Mesendoderm (in vitro differentiated cells): Measurements from ENCODE around the gene EYA2.

ENCODE experiments used
- DNase-seq: peaks from one replicate; pipeline ENCODE4 v3.0.0; 2013
- H2AK5ac ChIP-seq: 2 replicates; pipeline ENCODE4 v1.6.1; 2013; ENCODE audit warnings: low read length, inconsistent platforms
- H2BK120ac ChIP-seq: 2 replicates; pipeline ENCODE4 v1.6.1; 2013; ENCODE audit warnings: low read depth, mild to moderate bottlenecking, low read length, moderate library complexity, mixed read lengths
- H2BK15ac ChIP-seq: replicated peaks from 2 replicates; pipeline ENCODE4 v1.6.1; 2013; ENCODE audit warnings: low read depth, mild to moderate bottlenecking, moderate library complexity
- H2BK5ac ChIP-seq: 2 replicates; pipeline ENCODE4 v1.6.1; 2013; ENCODE audit warnings: low read length, inconsistent platforms
- H3K18ac ChIP-seq: 2 replicates; pipeline ENCODE4 v1.6.1; 2013; ENCODE audit warnings: mild to moderate bottlenecking, low read length, mixed read lengths
- H3K23ac ChIP-seq: one replicate; pipeline ENCODE4 v1.6.1; 2013; ENCODE audit warnings: low read length
- H3K27ac ChIP-seq: 2 replicates; pipeline ENCODE4 v1.5.1; 2013; ENCODE audit warnings: low read depth, mild to moderate bottlenecking, inconsistent platforms, low read length, moderate library complexity
- H3K27me3 ChIP-seq: 2 replicates; pipeline ENCODE4 v1.6.1; 2013; ENCODE audit warnings: low read length, control low read depth, mild to moderate bottlenecking, inconsistent platforms; ENCODE audit not compliant: insufficient read depth, poor library complexity
- H3K36me3 ChIP-seq: 2 replicates; pipeline ENCODE4 v1.6.1; 2013; ENCODE audit warnings: low read length, inconsistent platforms; ENCODE audit not compliant: control insufficient read depth, insufficient read depth
- H3K4ac ChIP-seq: one replicate; pipeline ENCODE4 v1.6.1; 2013; ENCODE audit warnings: low read depth, mild to moderate bottlenecking, low read length, moderate library complexity
- H3K4me1 ChIP-seq: 2 replicates; pipeline ENCODE4 v1.6.1; 2013; ENCODE audit warnings: low read depth, low read length, inconsistent platforms; ENCODE audit not compliant: control insufficient read depth
- H3K4me2 ChIP-seq: 2 replicates; pipeline ENCODE4 v1.6.1; 2013; ENCODE audit warnings: low read length
- H3K4me3 ChIP-seq: 2 replicates; pipeline ENCODE4 v1.5.1; 2013; ENCODE audit warnings: mild to moderate bottlenecking, low read length
- H3K56ac ChIP-seq: one replicate; pipeline ENCODE4 v1.6.1; 2013; ENCODE audit warnings: low read length
- H3K79me1 ChIP-seq: 2 replicates; pipeline ENCODE4 v1.6.1; 2013; ENCODE audit warnings: low read length, inconsistent platforms
- H3K79me2 ChIP-seq: 2 replicates; pipeline ENCODE4 v1.6.1; 2013; ENCODE audit warnings: mild to moderate bottlenecking, low read length; ENCODE audit not compliant: control insufficient read depth, insufficient read depth
- H3K9ac ChIP-seq: 2 replicates; pipeline ENCODE4 v1.6.1; 2013; ENCODE audit warnings: low read length, inconsistent platforms
- H4K5ac ChIP-seq: one replicate; pipeline ENCODE4 v1.6.1; 2013; ENCODE audit warnings: low read length
- H4K8ac ChIP-seq: one replicate; pipeline ENCODE4 v1.6.1; 2013; ENCODE audit warnings: low read depth, mild to moderate bottlenecking, control low read depth, low read length, moderate library complexity
- WGBS: extraction: QIAGEN DNeasy Blood & Tissue Kit; methylation state at CpG from one replicate; pipeline ENCODE4 v1.1.7; 2013; ENCODE audit warnings: low lambda C conversion rate, missing lambda C conversion rate; ENCODE audit not compliant: insufficient coverage; ENCODE audit errors: extremely low coverage; 5-methylcytosine and 5-hydroxymethylcytosine counted together

Gene EYA2

DNA sequence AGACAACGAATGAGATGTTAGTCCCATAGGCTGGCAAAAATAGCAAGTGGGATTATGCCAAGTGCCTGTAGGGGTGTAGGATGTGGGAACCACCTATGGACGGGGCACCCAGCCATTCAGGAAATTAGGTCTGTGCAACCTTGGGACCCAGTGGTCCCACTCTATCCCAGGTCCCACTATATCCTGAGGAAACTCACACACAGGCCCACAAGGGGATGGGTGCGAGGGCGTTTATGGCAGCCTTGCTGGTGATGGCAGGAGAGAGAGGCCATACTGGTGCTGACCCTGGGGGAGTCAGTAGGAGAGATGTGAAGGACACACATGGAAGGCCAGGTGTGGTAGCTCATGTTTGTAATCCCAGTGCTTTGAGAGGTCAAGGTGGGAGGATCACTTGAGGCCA, 163.6 kb downstream of the EYA2 start:
- H2BK15ac ChIP-seq = no peak overlapping the region
- no peak overlapping the region for H3K18ac ChIP-seq
- no peak overlapping the region for H4K5ac ChIP-seq
- H3K4me2 ChIP-seq = no peak overlapping the region
- no peaks in the 10 kb centered on the region for H3K4me1 ChIP-seq
- H3K4ac ChIP-seq = no peak overlapping the region
- no peak overlapping the region for H3K4me3 ChIP-seq
- no CpG with 5 or more reads among the region's 4 CpGs for WGBS
- no peak overlapping the region for H4K8ac ChIP-seq
- H3K36me3 ChIP-seq = no peaks in the 10 kb centered on the region
- DNase-seq = no peak
- H3K27me3 ChIP-seq = no peaks in the 10 kb centered on the region
- H3K56ac ChIP-seq = no peak overlapping the region
- no peaks in the 10 kb centered on the region for H3K79me1 ChIP-seq
- no peak overlapping the region for H3K23ac ChIP-seq
- no peaks in the 10 kb centered on the region for H3K79me2 ChIP-seq
- no peak overlapping the region for H2AK5ac ChIP-seq
- H2BK120ac ChIP-seq = no peak overlapping the region
- no peak overlapping the region for H3K9ac ChIP-seq
- no peak overlapping the region for H2BK5ac ChIP-seq
- H3K27ac ChIP-seq = no peak overlapping the region

DNA sequence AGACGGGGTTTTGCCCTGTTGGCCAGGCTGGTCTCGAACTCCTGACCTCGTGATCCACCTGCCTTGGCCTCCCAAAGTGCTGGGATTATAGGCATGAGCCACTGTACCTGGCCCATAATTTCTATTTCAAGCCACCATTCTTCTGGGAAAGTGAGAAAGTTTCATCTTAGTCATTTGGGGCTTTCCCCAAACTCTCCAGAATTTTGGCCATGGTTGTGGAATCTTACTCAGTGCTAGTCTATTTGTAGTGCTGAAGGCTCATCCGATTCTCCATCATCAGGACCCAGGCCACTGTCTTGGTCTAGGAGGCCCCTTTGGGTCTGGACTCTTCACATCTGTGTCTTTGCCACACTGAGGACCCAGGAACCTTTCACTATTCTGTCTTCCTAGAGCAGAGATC, 164.9 kb downstream of the EYA2 start:
- H4K8ac ChIP-seq = no peak overlapping the region
- no peaks in the 10 kb centered on the region for H3K4me1 ChIP-seq
- no peak overlapping the region for H3K4me3 ChIP-seq
- H2BK5ac ChIP-seq = no peak overlapping the region
- no peak overlapping the region for H3K56ac ChIP-seq
- H3K27me3 ChIP-seq = no peaks in the 10 kb centered on the region
- H3K36me3 ChIP-seq = no peaks in the 10 kb centered on the region
- H4K5ac ChIP-seq = no peak overlapping the region
- H2BK15ac ChIP-seq = no peak overlapping the region
- H3K4ac ChIP-seq = no peak overlapping the region
- no peak overlapping the region for H3K23ac ChIP-seq
- no peak overlapping the region for H2BK120ac ChIP-seq
- H2AK5ac ChIP-seq = no peak overlapping the region
- no peak for DNase-seq
- H3K27ac ChIP-seq = no peak overlapping the region
- no peaks in the 10 kb centered on the region for H3K79me2 ChIP-seq
- no CpG with 5 or more reads among the region's 4 CpGs for WGBS
- H3K4me2 ChIP-seq = no peak overlapping the region
- no peak overlapping the region for H3K18ac ChIP-seq
- no peaks in the 10 kb centered on the region for H3K79me1 ChIP-seq
- H3K9ac ChIP-seq = no peak overlapping the region

DNA sequence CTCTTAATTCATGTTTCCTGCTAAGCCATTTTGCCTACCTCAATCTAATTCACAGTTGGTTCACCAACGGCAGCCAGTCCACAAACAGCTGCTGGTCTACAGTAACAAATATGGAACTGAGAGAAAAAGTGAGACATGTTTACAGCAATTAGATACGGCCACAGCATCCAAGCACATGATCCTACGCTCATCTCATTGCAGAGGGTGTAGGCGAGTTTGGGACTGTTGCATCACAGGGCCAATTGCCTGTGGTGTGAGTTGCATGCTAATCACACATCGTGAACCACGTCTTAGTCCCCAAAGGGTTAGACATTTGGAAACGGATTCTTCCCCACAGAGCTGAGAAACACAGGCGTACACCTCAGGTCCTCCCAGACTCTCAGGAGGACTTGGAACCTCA, 166.9 kb downstream of the EYA2 start:
- no peak overlapping the region for H3K9ac ChIP-seq
- no peak overlapping the region for H3K4me3 ChIP-seq
- H3K56ac ChIP-seq = no peak overlapping the region
- no peaks in the 10 kb centered on the region for H3K79me2 ChIP-seq
- H3K18ac ChIP-seq = no peak overlapping the region
- no peak overlapping the region for H2AK5ac ChIP-seq
- H2BK120ac ChIP-seq = no peak overlapping the region
- no peak overlapping the region for H3K27ac ChIP-seq
- DNase-seq = no peak
- no peaks in the 10 kb centered on the region for H3K79me1 ChIP-seq
- H4K5ac ChIP-seq = no peak overlapping the region
- no peaks in the 10 kb centered on the region for H3K36me3 ChIP-seq
- H3K23ac ChIP-seq = no peak overlapping the region
- H4K8ac ChIP-seq = no peak overlapping the region
- H3K4ac ChIP-seq = no peak overlapping the region
- H3K27me3 ChIP-seq = no peaks in the 10 kb centered on the region
- no peaks in the 10 kb centered on the region for H3K4me1 ChIP-seq
- no peak overlapping the region for H3K4me2 ChIP-seq
- no peak overlapping the region for H2BK5ac ChIP-seq
- no peak overlapping the region for H2BK15ac ChIP-seq
- WGBS = no CpG with 5 or more reads among the region's 8 CpGs

DNA sequence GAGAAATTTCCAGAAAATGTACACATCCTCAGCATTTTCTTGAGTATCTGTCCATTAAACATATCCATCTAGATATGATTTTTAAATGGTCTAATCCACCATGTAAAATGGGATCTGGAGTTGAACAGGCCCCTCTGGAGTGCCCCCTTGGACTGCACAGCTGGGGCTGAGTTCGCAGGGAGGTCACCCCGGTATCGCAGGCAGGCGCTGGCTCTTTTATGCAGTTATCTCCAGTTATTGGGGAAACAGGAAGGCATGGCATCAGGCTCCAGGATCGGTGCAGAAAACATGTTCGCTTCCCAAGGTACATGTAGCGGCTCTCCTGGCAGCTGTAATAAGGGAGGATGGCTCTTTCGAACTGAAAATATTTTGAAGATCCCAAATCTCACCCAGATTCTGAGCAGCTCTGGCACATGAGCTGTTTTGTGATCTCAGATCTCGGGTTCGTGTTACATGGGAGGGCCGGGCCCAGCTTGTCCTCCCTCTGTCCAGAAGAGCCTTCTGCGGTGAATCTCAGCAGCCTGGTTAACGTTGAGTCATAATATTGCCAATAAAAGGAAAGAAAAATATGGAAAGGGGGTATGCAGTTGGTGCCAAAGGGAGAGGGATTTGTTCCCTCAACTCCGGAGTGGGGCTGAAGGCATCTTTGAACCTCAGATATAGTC, 167.7 kb downstream of the EYA2 start:
- Histone ChIP-seq H3K9ac (no peak overlapping the region), H3K23ac (no peak overlapping the region), H3K56ac (no peak overlapping the region), H2BK15ac (no peak overlapping the region), H3K4me3 (no peak overlapping the region), H2AK5ac (no peak overlapping the region), H3K79me2 (no peaks in the 10 kb centered on the region), H4K8ac (no peak overlapping the region), H2BK5ac (no peak overlapping the region), H3K27me3 (no peaks in the 10 kb centered on the region), H3K4ac (no peak overlapping the region), H3K4me1 (no peaks in the 10 kb centered on the region), H3K79me1 (no peaks in the 10 kb centered on the region), H3K36me3 (no peaks in the 10 kb centered on the region), H3K4me2 (no peak overlapping the region), H2BK120ac (no peak overlapping the region), H3K18ac (no peak overlapping the region), H4K5ac (no peak overlapping the region), H3K27ac (no peak overlapping the region)
- WGBS = no CpG with 5 or more reads among the region's 14 CpGs
- no peak for DNase-seq

DNA sequence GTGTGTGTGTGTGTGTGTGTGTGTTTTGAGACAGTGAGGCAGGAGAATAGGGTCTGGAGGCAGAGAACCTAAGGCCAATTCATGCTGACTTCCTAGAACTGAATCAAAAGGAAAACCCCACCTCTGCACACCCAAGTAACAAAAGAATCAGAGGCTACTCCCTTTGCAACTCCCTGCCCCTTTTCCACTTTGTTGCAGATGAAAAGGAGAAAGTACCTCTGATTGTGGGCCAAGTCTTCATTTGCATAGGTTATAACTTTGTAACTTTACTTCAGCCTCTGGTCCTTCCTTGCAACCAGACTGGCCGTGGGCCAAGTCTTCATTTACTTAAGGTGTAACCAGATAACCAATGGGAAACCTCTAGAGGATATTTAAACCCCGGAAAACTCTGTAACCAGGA, 168.8 kb downstream of the EYA2 start:
- Histone ChIP-seq H3K18ac (no peak overlapping the region), H3K56ac (no peak overlapping the region), H3K79me1 (no peaks in the 10 kb centered on the region), H2BK5ac (no peak overlapping the region), H2BK15ac (no peak overlapping the region), H3K36me3 (no peaks in the 10 kb centered on the region), H4K8ac (no peak overlapping the region), H4K5ac (no peak overlapping the region), H3K4me2 (no peak overlapping the region), H3K27me3 (no peaks in the 10 kb centered on the region), H3K4me1 (no peaks in the 10 kb centered on the region), H3K4me3 (no peak overlapping the region), H3K9ac (no peak overlapping the region), H3K23ac (no peak overlapping the region), H3K79me2 (no peaks in the 10 kb centered on the region), H2AK5ac (no peak overlapping the region), H3K4ac (no peak overlapping the region), H3K27ac (no peak overlapping the region), H2BK120ac (no peak overlapping the region)
- no peak for DNase-seq
- WGBS = no CpG with 5 or more reads among the region's 2 CpGs

DNA sequence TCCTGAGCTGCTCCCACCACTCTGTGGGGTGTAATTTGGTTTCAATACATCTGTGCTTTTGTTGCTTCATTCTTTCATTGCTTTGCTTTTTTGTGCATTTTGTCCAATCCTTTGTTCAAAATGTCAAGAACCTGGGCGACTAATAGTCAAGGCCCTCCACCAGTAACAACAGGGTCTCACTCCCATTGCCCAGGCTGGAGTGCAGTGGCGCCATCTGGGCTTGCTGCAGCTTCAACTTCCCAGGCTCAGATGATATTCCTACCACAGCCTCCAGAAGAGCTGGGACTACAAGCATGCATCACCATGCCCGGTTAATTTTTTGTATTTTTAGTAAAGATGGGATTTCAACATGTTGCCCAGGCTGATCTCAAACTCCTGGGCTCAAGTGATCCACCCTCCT, 169.2 kb downstream of the EYA2 start:
- no peak overlapping the region for H4K8ac ChIP-seq
- no peak for DNase-seq
- no peak overlapping the region for H3K9ac ChIP-seq
- no peak overlapping the region for H3K27ac ChIP-seq
- H2BK120ac ChIP-seq = no peak overlapping the region
- no peak overlapping the region for H3K56ac ChIP-seq
- no peak overlapping the region for H2BK5ac ChIP-seq
- no peak overlapping the region for H3K4ac ChIP-seq
- H3K4me1 ChIP-seq = no peaks in the 10 kb centered on the region
- no peaks in the 10 kb centered on the region for H3K79me1 ChIP-seq
- no peak overlapping the region for H3K18ac ChIP-seq
- H3K79me2 ChIP-seq = no peaks in the 10 kb centered on the region
- H3K36me3 ChIP-seq = no peaks in the 10 kb centered on the region
- H2AK5ac ChIP-seq = no peak overlapping the region
- H3K4me3 ChIP-seq = no peak overlapping the region
- no CpG with 5 or more reads among the region's 3 CpGs for WGBS
- no peak overlapping the region for H3K23ac ChIP-seq
- no peak overlapping the region for H3K4me2 ChIP-seq
- no peak overlapping the region for H4K5ac ChIP-seq
- no peak overlapping the region for H2BK15ac ChIP-seq
- no peaks in the 10 kb centered on the region for H3K27me3 ChIP-seq
